Stimulated activated CD4-positive, alpha-beta T cell treated with anti-CD3 and anti-CD28 coated beads, Interleukin-1b, Interleukin-23, amount 100 ng/mL, for 24 hours (primary cell): ENCODE results near the gene IQSEC1.

ENCODE experiments used
- DNase-seq, 4 experiments: peaks; one replicate each; pipeline ENCODE4 v3.0.0-alpha.2; 2020; ENCODE audit warnings: low read depth in 4 of 4, low spot score in 1 of 4

IQSEC1 gene

GRCh38 chr3:12935861-12936830, 137.1 kb downstream of the IQSEC1 start:
- no peak for DNase-seq

DNA sequence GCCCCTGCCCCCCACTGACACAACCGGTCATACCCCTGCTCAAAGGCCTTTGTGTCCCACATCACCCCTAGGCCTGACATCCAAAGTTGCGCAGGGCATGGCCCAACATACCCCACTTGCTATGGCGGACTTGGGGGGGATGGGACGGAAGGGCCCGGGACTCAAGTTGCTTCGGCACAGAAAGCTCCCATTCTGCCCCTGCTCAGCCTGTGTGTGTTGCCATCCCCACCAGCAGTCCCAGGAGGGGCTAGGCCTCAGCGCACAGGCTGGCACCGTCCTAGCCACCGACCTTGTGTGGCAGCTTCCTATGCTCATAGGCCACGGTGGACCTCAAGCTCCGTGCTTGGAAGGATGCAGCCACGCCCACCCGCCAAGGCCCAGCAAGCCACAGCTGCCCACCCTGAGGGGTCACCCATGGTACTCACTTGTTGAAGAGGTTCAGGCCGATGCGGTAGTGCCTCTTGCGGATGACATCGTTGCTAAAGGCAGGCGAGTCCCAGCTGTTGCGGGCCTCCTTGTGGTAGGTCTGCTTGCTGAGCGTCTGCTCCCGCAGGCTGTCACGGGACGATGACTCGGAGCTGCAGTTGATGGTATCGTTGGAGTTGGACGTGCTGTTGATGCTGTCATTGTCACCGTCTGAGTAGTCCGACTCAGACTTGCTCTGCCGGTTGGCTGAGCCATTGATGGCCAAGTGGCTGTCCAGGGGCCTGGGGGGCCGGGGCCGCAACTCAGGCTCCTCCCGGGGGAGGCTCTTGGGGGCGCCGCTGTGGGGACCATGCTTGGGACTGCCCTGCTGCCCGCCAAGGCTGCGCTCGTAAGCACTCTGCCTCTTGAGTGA, 138.0 kb downstream of the IQSEC1 start:
- no peak for DNase-seq

- no peak for DNase-seq
Observed at GRCh38 chr3:12934431-12934830, 138.8 kb downstream of the IQSEC1 start.

DNA sequence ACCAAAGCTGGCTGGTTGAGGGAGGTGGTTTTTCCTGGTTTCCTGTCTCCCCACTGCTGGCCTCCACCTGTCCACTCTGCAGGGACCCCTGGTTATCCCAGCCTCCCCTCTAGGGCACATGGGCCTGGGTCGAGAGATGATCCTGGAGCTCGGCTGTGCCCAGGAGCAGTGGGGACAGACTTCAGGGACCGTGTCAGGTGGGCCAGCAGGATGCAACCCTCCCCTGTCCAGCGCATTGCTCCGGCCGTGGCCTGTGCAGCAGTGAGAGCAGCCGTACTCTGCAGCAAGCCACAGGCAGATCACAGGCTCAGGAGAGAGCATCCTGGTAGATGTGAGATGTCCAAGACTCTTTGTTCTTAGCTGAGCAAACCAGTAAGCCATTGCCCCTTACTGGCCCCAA, 139.3 kb downstream of the IQSEC1 start:
- no peak for DNase-seq

DNA sequence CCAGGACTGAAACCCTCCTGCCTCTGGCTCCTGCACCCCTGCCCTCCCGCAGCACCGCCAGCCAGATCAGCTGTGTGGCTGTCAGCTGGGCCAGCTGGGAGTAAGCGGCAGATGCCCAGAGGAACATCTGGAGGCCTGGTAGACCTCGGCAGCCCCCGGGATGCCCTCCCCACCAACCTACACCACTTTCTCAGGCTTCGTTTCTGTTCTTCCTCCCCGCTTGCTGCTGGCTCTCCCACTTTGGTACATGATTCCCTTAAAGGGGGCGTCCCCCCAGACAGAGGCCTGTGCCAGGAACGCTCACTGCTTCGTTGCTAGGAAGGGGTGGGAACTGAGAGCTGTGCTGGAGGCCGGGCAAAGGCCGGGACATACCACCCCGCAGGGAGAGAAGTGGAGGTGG, 140.5 kb downstream of the IQSEC1 start:
- DNase-seq = no peak

DNA sequence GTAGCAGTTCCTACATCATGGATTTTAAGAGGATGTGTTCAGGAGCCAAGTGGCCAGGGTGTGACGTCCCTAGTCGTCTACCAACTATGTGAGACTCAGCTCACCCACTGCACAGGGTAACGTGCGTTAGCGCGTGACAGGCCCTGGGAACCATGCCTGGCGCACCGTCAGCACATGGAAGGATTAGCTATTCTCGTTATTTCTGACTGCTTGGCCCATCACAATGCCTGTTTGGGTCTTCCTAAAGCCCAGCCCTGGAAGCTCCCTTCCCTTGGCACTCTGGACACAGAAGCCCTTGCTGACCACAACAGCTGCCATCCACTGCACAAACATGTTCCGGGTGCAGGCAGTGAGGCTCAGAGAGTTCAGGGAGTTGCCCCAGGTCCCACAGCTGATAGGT, 140.9 kb downstream of the IQSEC1 start:
- no peak for DNase-seq

DNA sequence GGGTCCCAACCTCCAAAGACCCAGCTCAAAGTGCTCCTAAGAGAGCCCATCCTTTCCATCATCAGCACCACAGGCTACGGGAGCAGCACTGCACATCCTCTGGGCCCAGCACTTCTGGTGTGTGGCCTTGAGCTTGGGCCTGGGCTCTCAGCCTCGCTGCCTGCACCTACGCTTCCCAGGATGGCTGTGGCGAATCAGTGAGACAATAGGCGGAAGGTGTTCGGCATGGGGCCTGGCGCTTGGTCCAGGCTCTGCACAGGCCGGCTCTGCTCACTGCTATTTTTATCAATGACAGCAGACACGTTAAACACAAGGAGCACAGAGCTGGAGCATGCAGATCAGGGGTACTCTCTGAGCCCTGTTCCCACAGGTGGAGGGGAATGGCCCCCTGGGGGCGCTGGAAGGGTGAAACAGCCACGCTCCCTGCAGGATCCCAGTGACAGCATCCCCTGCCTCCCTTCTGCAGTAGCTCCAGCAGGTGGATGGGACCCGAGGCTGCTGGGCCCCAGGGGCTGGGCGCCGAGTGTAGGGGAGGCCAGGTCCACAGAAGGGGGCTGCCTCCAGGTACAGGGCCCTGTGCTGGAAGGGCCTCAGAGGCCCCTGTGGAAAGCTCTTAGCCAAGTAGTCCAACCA, 141.8 kb downstream of the IQSEC1 start:
- DNase-seq = no peak

DNA sequence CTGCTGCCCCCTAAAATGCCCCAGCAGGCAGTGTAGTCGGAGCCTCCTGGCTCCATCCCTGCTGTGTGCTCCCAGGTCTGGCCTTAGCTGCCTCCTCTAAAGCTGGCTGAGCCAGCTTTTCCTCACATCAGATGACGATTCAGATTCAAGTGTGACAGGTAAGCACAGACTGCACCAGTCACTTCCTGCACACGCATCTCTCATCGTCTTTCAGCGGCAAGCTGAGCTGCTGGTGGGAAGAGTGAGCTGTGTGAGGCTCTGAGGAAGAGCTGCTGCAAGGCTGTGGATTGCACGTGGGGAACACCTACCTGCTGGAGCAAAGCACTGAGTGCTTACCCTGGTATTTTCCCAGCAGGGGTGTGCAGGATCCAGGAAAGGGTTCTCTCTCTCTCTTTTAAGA, 143.4 kb downstream of the IQSEC1 start:
- no peak for DNase-seq

GRCh38 chr3:12926660-12927059, 146.6 kb downstream of the IQSEC1 start:
- no peak for DNase-seq

DNA sequence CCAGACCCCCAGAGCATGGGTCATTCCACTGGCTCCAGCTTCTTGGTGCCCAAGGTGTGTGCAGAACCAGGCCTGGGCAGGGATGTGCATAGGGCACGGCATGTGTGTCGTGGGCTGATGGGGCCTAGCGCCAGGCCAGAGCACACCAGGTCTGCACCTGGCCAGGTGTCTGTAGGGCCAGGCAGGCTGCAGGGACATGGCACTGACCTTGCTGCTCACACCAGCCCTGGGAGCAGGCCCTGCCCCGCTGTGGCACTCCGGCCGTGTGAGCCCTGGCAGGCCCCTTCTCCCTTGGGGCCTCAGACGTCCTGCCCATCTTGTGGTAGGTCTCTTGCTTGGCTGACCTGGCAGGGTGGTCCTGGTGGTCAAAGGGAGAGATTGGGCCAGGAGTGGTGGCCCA, 147.6 kb downstream of the IQSEC1 start:
- no peak for DNase-seq

- DNase-seq = no peak
Observed at GRCh38 chr3:12924437-12924836, 148.8 kb downstream of the IQSEC1 start.

GRCh38 chr3:12922881-12923431, 150.3 kb downstream of the IQSEC1 start:
- DNase-seq = no peak

GRCh38 chr3:12922306-12922705, 150.9 kb downstream of the IQSEC1 start:
- no peak for DNase-seq

DNA sequence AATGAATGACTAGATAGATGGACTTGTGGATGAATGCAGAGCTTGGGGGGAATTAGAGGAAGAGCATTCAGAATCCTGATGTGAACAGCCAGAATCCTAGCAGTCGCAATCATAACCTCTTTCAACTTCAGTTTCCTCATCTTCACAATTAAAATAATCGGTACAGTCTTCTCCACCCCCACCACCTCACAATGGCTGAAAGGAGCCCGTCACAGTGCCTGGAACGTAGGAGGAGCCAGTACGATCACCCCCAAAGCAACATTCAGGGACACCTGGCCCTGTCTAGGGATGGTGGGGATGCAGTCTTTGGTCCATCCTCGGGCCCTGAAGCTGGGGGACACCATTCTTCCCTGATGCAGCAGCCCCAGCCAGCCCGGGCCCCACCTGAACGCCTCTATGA, 151.5 kb downstream of the IQSEC1 start:
- no peak for DNase-seq

- no peak for DNase-seq
Observed at GRCh38 chr3:12920967-12921366, 152.3 kb downstream of the IQSEC1 start.

- no peak for DNase-seq
Observed at GRCh38 chr3:12919205-12919604, 154.0 kb downstream of the IQSEC1 start.

- no peak for DNase-seq
Observed at GRCh38 chr3:12918231-12918630, 155.0 kb downstream of the IQSEC1 start.

DNA sequence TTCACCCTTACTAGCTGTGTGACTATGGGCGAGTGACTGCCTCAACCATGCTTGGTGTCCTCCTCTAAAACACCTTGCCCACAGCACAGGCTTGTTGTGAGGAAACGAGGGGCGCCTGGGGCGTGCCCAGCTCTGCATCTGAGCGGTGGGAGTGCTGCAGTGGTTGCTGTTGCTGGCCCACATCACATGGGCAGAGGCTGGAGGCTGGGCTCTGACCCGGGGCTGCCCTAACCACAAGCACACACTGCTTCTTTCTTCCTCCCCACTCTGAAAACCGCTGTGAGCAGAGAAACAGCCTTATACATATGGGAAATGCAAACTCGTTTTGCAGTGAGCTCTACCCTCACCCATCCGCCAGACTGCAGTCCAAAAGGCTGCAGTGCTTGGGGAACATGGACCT, 157.1 kb downstream of the IQSEC1 start:
- no peak for DNase-seq

- DNase-seq = no peak
Observed at GRCh38 chr3:12914088-12914487, 159.1 kb downstream of the IQSEC1 start.

DNA sequence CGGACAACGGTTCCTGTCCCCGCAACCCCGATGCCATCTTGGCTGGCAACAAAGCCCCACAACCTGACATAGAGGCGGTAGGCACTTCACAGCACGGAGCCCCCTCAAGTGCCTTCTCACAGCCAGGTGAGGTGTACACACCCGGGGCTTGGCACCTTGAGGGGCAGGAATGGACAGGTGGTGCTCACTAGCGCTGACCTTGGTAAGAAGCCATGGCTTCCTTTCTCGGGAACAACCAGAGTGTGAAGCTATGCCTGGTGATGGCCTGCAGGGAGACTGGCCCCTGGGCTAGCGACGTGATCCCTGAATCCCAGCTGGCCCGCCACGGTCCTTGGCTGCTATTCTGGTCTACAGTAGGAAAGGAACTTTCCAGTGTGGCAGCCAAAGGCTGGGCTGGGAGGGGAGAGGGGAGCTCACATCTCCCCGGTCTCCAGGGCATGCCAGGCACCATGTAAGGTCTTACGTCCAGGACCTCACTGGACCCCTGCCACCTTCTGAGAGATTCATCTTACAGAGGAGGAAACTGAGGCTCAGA, 161.3 kb downstream of the IQSEC1 start:
- no peak for DNase-seq
